DMS53 treated with DMSO at 0.1 percent for 48 hours (cell line): ENCODE data around the gene KLK6.

Experiments used
- DNase-seq: peaks from one replicate; lab custom pipeline; 2025; ENCODE audit not compliant: unreplicated experiment; lab: John Stamatoyannopoulos, UW

The KLK6 gene

GRCh38 chr19:50969413-50969760, at the start of gene KLK6:
Gene KLK6, minus strand, starts transcription at chr19:50969591. Its CDS starts 1,487 bp downstream, at chr19:50968104.
- DNase-seq: no peak

GRCh38 chr19:51018745-51019543, 49.6 kb upstream of the KLK6 start:
- DNase-seq: no peak

- DNase-seq: peak; percentile 60
Observed at GRCh38 chr19:51016798-51017683, 47.6 kb upstream of the KLK6 start.

- DNase-seq: no peak
Observed at GRCh38 chr19:51015691-51016267, 46.4 kb upstream of the KLK6 start.

GRCh38 chr19:51014242-51014641, 44.9 kb upstream of the KLK6 start:
- DNase-seq: no peak

GRCh38 chr19:51012661-51013190, 43.3 kb upstream of the KLK6 start:
- DNase-seq: no peak

GRCh38 chr19:51010066-51010795, 40.8 kb upstream of the KLK6 start:
- no peak for DNase-seq

- no peak for DNase-seq
Observed at GRCh38 chr19:51009061-51009891, 39.9 kb upstream of the KLK6 start.

- DNase-seq: no peak
Observed at GRCh38 chr19:51007488-51007887, 38.1 kb upstream of the KLK6 start.

- DNase-seq: no peak
Observed at GRCh38 chr19:51006406-51006805, 37.0 kb upstream of the KLK6 start.

GRCh38 chr19:51005248-51005647, 35.9 kb upstream of the KLK6 start:
- no peak for DNase-seq

- no peak for DNase-seq
Observed at GRCh38 chr19:51003316-51003715, 33.9 kb upstream of the KLK6 start.

GRCh38 chr19:51002542-51003311, 33.3 kb upstream of the KLK6 start:
- DNase-seq: no peak

GRCh38 chr19:51002089-51002532, 32.7 kb upstream of the KLK6 start:
- DNase-seq: no peak

- DNase-seq: no peak
Observed at GRCh38 chr19:51001515-51001914, 32.1 kb upstream of the KLK6 start, which contains the start of gene KLK8. Gene KLK8, minus strand, starts transcription at chr19:51001604. Its CDS starts 437 bp downstream, at chr19:51001167.

GRCh38 chr19:51000981-51001380, 31.6 kb upstream of the KLK6 start:
- no peak for DNase-seq

- no peak for DNase-seq
Observed at GRCh38 chr19:51000426-51000825, 31.0 kb upstream of the KLK6 start.

GRCh38 chr19:50998686-50999085, 29.3 kb upstream of the KLK6 start:
- no peak for DNase-seq

GRCh38 chr19:50998061-50998460, 28.7 kb upstream of the KLK6 start:
- no peak for DNase-seq
